SK-N-SH (cell line): ENCODE results near the gene GPC5. TPM values are rescaled to one million over a fixed set of nuclear protein-coding genes. Genes with fewer than 3 reads are reported as not detected.

Experiments used
- CTCF ChIA-PET: fragments of 300-600, 350-600 bp; formaldehyde crosslinking; extraction: SDS; loops from one replicate; lab custom pipeline; 2021; lab: Yijun Ruan, JAX
- POLR2A ChIA-PET: fragments of 350-600 bp; sonication (Branson Sonifier 250); formaldehyde crosslinking; extraction: SDS; loops from one replicate; lab custom pipeline; 2020; ENCODE audit warnings: antibody characterized with exemption, inconsistent platforms; lab: Yijun Ruan, JAX
- DNase-seq: peaks from one replicate; pipeline ENCODE4 v3.0.0; 2012
- H2AFZ ChIP-seq: fragments of 200-600 bp; sonication (generic); 2 replicates; pipeline ENCODE4 v1.8.1; 2016; ENCODE audit warnings: antibody characterized with exemption, mild to moderate bottlenecking, low read depth
- H3F3A ChIP-seq: fragments of 200-600 bp; sonication (generic); replicated peaks from 2 replicates; pipeline ENCODE3; 2016; ENCODE audit warnings: antibody characterized with exemption, mild to moderate bottlenecking; ENCODE audit not compliant: insufficient read depth
- H3K27ac ChIP-seq, 2 experiments: fragments of 200-500 bp in 1 of 2; fragments of 200-600 bp in 1 of 2; sonication (Bioruptor generic) in 1 of 2; sonication (generic), shearing (Covaris generic) in 1 of 2; 2 replicates each; pipeline versions ENCODE4 v1.5.1 to v1.6.1; 2014 to 2016; ENCODE audit warnings: low read depth in 2 of 2, inconsistent platforms in 1 of 2, low read length in 1 of 2, mild to moderate bottlenecking in 1 of 2, mixed read lengths in 1 of 2
- H3K27me3 ChIP-seq: fragments of 200-600 bp; sonication (generic), shearing (Covaris generic); 2 replicates; pipeline ENCODE4 v1.6.1; 2016; ENCODE audit warnings: mixed run types; ENCODE audit not compliant: insufficient read depth
- H3K36me3 ChIP-seq, 2 experiments: fragments of 200-500 bp in 1 of 2; fragments of 200-600 bp in 1 of 2; sonication (Bioruptor generic) in 1 of 2; sonication (generic) in 1 of 2; replicated peaks in 1 of 2; 2 replicates each; pipeline versions ENCODE3 to v1.5.1; 2014 to 2016; ENCODE audit warnings: low read length in 1 of 2, mild to moderate bottlenecking in 1 of 2; ENCODE audit not compliant: insufficient read depth in 2 of 2, control insufficient read depth in 1 of 2
- H3K4me1 ChIP-seq, 2 experiments: fragments of 200-500 bp in 1 of 2; fragments of 200-600 bp in 1 of 2; sonication (Bioruptor generic) in 1 of 2; sonication (generic), shearing (Covaris generic) in 1 of 2; 2 replicates each; pipeline versions ENCODE4 v1.5.1 to v1.6.1; 2014 to 2016; ENCODE audit warnings: low read depth in 1 of 2, low read length in 1 of 2, mixed run types in 1 of 2; ENCODE audit not compliant: insufficient read depth in 2 of 2, control insufficient read depth in 1 of 2
- H3K4me2 ChIP-seq: fragments of 200-600 bp; sonication (generic), shearing (Covaris generic); 2 replicates; pipeline ENCODE4 v1.6.1; 2017; ENCODE audit warnings: mixed run types
- H3K4me3 ChIP-seq, 2 experiments: fragments of 200-500 bp in 1 of 2; fragments of 200-600 bp in 1 of 2; sonication (Bioruptor generic) in 1 of 2; sonication (generic), shearing (Covaris generic) in 1 of 2; 2 replicates each; pipeline versions ENCODE4 v1.5.1 to v1.8.1; 2014 to 2016; ENCODE audit warnings: low read depth in 2 of 2, inconsistent platforms in 1 of 2, low read length in 1 of 2, mild to moderate bottlenecking in 1 of 2, mixed read lengths in 1 of 2, moderate library complexity in 1 of 2
- H3K79me2 ChIP-seq: fragments of 200-600 bp; sonication (generic); 2 replicates; pipeline ENCODE4 v1.8.1; 2017; ENCODE audit warnings: mild to moderate bottlenecking; ENCODE audit not compliant: insufficient read depth
- H3K9ac ChIP-seq: fragments of 200-600 bp; sonication (generic); 2 replicates; pipeline ENCODE4 v1.6.1; 2017; ENCODE audit warnings: mixed run types
- H3K9me2 ChIP-seq: fragments of 200-600 bp; sonication (generic); 2 replicates; pipeline ENCODE4 v1.6.1; 2017; ENCODE audit warnings: mixed run types
- H3K9me3 ChIP-seq: fragments of 200-600 bp; sonication (generic); 2 replicates; pipeline ENCODE4 v1.6.1; 2017; ENCODE audit warnings: mixed run types, mild to moderate bottlenecking, moderate library complexity
- H4K20me1 ChIP-seq: fragments of 200-600 bp; sonication (generic); 2 replicates; pipeline ENCODE4 v1.6.1; 2017; ENCODE audit warnings: mild to moderate bottlenecking, mixed run types; ENCODE audit not compliant: insufficient read depth
- CHD2 ChIP-seq: fragments of 150-350 bp; IDR thresholded peaks from 2 replicates; pipeline ENCODE4 v1.6.1; 2018; ENCODE audit warnings: low read length; ENCODE audit not compliant: partially characterized antibody
- EZH2phosphoT487 ChIP-seq: fragments of 200-600 bp; sonication (generic); IDR thresholded peaks from 2 replicates; pipeline ENCODE4 v1.6.1; 2017; ENCODE audit warnings: low read depth, mixed run types, mild to moderate bottlenecking, antibody characterized with exemption, moderate library complexity, borderline replicate concordance
- FOXJ3 ChIP-seq: sonication (generic); formaldehyde crosslinking; IDR thresholded peaks from 2 replicates; pipeline ENCODE4 v1.5.1; 2020; ENCODE audit warnings: mild to moderate bottlenecking, missing genetic modification reagents
- GATA2 ChIP-seq: sonication (generic); formaldehyde crosslinking; IDR thresholded peaks from 2 replicates; pipeline ENCODE4 v1.5.0; 2020; ENCODE audit warnings: mild to moderate bottlenecking, missing genetic modification reagents
- JUND ChIP-seq: IDR thresholded peaks from 2 replicates; pipeline ENCODE4 v1.4.0; 2012
- MEF2A ChIP-seq: IDR thresholded peaks from 2 replicates; pipeline ENCODE4 v1.4.0; 2012; ENCODE audit warnings: low read depth, borderline replicate concordance
- MXI1 ChIP-seq: IDR thresholded peaks from 2 replicates; pipeline ENCODE4 v1.6.1; 2012; ENCODE audit warnings: mild to moderate bottlenecking, low read depth, low read length, improper control_type of control experiment
- POLR2AphosphoS5 ChIP-seq: IDR thresholded peaks from 2 replicates; pipeline ENCODE4 v1.6.1; 2012; ENCODE audit warnings: low read depth, low read length
- RAD21 ChIP-seq: IDR thresholded peaks from 2 replicates; pipeline ENCODE4 v1.6.1; 2012; ENCODE audit warnings: mild to moderate bottlenecking, low read length
- RFX5 ChIP-seq: IDR thresholded peaks from 2 replicates; pipeline ENCODE4 v1.6.1; 2012; ENCODE audit warnings: mild to moderate bottlenecking, improper control_type of control experiment, low read length
- RXRA ChIP-seq: IDR thresholded peaks from 2 replicates; pipeline ENCODE4 v1.4.0; 2012; ENCODE audit warnings: low read depth, mild to moderate bottlenecking, borderline replicate concordance
- SMC3 ChIP-seq: IDR thresholded peaks from 2 replicates; pipeline ENCODE4 v1.6.1; 2012; ENCODE audit warnings: low read depth, low read length, improper control_type of control experiment
- TEAD4 ChIP-seq: IDR thresholded peaks from 2 replicates; pipeline ENCODE4 v1.4.0; 2012; ENCODE audit warnings: mild to moderate bottlenecking, borderline replicate concordance; ENCODE audit not compliant: insufficient read depth
- WGBS: methylation state at CpG from one replicate; pipeline ENCODE4 v1.1.6; 2017; ENCODE audit warnings: low lambda C conversion rate; 5-methylcytosine and 5-hydroxymethylcytosine counted together
- polyA plus RNA-seq, 3 experiments: library from polyadenylated mRNA; depleted of rRNA; stranded (reverse); fragments of >200 nt; gene quantifications; 2 replicates each; pipeline ENCODE4 v1.2.3, GENCODE V29; 2012
- TF ChIP-seq, protein P1 (sequence below): IDR thresholded peaks from 2 replicates; pipeline ENCODE4 v1.6.1; 2012; ENCODE audit warnings: mild to moderate bottlenecking, low read depth, low read length, moderate library complexity
- TF ChIP-seq, protein P2 (sequence below): IDR thresholded peaks from 2 replicates; pipeline ENCODE4 v1.4.0; 2012; ENCODE audit warnings: low read depth, borderline replicate concordance
- TF ChIP-seq, protein P3 (sequence below): fragments of 150-350 bp; IDR thresholded peaks from 2 replicates; pipeline ENCODE4 v1.6.1; 2017; ENCODE audit warnings: antibody characterized with exemption, low read length, low read depth, borderline replicate concordance
- TF ChIP-seq, protein P4 (sequence below): IDR thresholded peaks from 2 replicates; pipeline ENCODE4; 2012
- TF ChIP-seq, protein P5 (sequence below): IDR thresholded peaks from 2 replicates; pipeline ENCODE4 v1.4.0; 2012; ENCODE audit warnings: low read depth, borderline replicate concordance

The GPC5 gene
- polyA plus RNA-seq, 1 of the 3 experiments (the other 2 are of a cell fraction), result 0.03 TPM

DNA sequence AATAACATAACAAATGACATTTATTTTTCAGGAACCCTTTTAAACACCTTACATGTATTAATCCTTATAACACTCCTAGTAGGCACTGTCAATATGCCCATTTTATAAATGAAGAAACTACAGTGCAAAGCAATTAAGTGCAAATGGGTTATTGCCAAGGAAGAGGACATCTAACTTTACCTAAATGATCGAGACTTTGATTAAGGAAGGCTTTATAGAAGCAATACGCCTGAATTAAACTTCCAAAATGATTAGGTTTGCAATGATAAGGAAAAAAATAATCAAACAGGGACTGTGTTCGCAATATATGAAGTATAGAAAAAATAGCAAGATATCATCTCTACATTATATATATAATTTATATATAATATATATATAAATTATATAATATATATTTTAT is 1214.5 kb downstream of the GPC5 start (continued):
- TF ChIP-seq, protein P1, sequence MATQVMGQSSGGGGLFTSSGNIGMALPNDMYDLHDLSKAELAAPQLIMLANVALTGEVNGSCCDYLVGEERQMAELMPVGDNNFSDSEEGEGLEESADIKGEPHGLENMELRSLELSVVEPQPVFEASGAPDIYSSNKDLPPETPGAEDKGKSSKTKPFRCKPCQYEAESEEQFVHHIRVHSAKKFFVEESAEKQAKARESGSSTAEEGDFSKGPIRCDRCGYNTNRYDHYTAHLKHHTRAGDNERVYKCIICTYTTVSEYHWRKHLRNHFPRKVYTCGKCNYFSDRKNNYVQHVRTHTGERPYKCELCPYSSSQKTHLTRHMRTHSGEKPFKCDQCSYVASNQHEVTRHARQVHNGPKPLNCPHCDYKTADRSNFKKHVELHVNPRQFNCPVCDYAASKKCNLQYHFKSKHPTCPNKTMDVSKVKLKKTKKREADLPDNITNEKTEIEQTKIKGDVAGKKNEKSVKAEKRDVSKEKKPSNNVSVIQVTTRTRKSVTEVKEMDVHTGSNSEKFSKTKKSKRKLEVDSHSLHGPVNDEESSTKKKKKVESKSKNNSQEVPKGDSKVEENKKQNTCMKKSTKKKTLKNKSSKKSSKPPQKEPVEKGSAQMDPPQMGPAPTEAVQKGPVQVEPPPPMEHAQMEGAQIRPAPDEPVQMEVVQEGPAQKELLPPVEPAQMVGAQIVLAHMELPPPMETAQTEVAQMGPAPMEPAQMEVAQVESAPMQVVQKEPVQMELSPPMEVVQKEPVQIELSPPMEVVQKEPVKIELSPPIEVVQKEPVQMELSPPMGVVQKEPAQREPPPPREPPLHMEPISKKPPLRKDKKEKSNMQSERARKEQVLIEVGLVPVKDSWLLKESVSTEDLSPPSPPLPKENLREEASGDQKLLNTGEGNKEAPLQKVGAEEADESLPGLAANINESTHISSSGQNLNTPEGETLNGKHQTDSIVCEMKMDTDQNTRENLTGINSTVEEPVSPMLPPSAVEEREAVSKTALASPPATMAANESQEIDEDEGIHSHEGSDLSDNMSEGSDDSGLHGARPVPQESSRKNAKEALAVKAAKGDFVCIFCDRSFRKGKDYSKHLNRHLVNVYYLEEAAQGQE, result no peak
- TF ChIP-seq, protein P2, sequence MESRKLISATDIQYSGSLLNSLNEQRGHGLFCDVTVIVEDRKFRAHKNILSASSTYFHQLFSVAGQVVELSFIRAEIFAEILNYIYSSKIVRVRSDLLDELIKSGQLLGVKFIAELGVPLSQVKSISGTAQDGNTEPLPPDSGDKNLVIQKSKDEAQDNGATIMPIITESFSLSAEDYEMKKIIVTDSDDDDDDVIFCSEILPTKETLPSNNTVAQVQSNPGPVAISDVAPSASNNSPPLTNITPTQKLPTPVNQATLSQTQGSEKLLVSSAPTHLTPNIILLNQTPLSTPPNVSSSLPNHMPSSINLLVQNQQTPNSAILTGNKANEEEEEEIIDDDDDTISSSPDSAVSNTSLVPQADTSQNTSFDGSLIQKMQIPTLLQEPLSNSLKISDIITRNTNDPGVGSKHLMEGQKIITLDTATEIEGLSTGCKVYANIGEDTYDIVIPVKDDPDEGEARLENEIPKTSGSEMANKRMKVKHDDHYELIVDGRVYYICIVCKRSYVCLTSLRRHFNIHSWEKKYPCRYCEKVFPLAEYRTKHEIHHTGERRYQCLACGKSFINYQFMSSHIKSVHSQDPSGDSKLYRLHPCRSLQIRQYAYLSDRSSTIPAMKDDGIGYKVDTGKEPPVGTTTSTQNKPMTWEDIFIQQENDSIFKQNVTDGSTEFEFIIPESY, result no peak
- no peak for TF ChIP-seq EZH2phosphoT487
- no peak for TF ChIP-seq JUND
- no peak for TF ChIP-seq RXRA
- TF ChIP-seq MEF2A, result no peak
- TF ChIP-seq, all 33 proteins: peak for 0

DNA sequence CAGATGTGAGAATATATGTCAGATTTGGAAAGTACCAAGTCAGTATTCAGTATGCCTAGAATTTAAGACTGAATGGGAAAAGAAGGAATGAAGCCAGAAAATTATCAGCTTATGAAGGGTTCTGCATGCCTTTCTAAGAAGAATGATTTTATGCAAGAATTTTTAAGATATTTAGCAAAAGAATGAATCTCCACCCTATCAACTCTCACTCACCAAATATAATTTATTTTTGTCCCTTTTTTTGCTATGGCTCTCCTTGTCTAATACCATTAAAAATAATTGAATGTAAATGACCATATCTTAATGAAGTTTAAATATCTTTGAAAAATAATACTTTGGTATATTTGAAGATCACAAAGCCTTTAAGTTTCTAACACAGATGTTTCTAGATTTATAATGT is 1215.5 kb downstream of the GPC5 start:
- no peak overlapping the region for H3K4me3 ChIP-seq
- no peak overlapping the region for H3K27ac ChIP-seq
- POLR2A ChIA-PET, result no interaction called here
- no peak for TF ChIP-seq RAD21
- TF ChIP-seq RFX5, result no peak
- no peak for TF ChIP-seq GATA2
- no peak for TF ChIP-seq JUND
- TF ChIP-seq, all 33 proteins: peak for 0
- Histone ChIP-seq H3K79me2 (no peaks in the 10 kb centered on the region), H3K9ac (no peak overlapping the region), H3K9me2 (no peaks in the 10 kb centered on the region), H3K9me3 (no peaks in the 10 kb centered on the region), H3F3A (no peaks in the 10 kb centered on the region), H3K4me2 (no peak overlapping the region), H4K20me1 (no peaks in the 10 kb centered on the region), H3K27me3 (no peaks in the 10 kb centered on the region), H2AFZ (no peak overlapping the region), H3K4me1 (no peaks in the 10 kb centered on the region), H3K36me3 (no peaks in the 10 kb centered on the region)
- CTCF ChIA-PET, result no interaction called here
- DNase-seq, result no peak

DNA sequence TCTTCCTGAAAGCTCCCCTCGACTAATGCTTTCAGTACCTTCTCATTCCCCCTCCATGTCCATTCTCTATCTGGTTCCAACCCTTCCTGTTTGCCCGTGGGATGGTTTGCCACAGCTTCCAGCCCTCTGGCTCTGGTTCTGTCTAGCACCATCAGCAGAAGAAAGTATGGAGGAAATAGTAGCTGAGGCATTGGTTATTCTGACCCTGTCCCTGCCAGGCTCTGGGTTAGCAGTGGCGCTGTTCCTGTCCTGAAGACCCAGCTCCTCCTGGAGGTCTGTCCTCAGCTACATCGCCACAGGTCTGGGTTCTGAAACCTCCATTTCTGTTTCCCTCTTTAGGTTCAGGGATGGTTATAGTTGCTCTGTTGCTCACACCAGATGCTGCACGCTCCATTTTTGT is 1223.6 kb downstream of the GPC5 start:
- Histone ChIP-seq H3K36me3 (no peaks in the 10 kb centered on the region), H3K4me1 (no peaks in the 10 kb centered on the region), H3K9ac (no peak overlapping the region), H3K79me2 (no peaks in the 10 kb centered on the region), H3K9me2 (no peaks in the 10 kb centered on the region), H4K20me1 (no peaks in the 10 kb centered on the region), H3F3A (no peaks in the 10 kb centered on the region), H2AFZ (no peak overlapping the region), H3K4me2 (no peak overlapping the region), H3K27ac (no peak overlapping the region), H3K27me3 (no peaks in the 10 kb centered on the region), H3K9me3 (no peaks in the 10 kb centered on the region), H3K4me3 (no peak overlapping the region)
- ChIA-PET POLR2A (no interaction called here), CTCF (interaction anchor here (1.1 kb wide), 1 partner anchor 691 kb away, joined by 3 read pairs; no protein-coding TSS in a partner anchor)
- TF ChIP-seq, protein P3, sequence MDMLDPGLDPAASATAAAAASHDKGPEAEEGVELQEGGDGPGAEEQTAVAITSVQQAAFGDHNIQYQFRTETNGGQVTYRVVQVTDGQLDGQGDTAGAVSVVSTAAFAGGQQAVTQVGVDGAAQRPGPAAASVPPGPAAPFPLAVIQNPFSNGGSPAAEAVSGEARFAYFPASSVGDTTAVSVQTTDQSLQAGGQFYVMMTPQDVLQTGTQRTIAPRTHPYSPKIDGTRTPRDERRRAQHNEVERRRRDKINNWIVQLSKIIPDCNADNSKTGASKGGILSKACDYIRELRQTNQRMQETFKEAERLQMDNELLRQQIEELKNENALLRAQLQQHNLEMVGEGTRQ, result no peak
- TF ChIP-seq EZH2phosphoT487 (no peak), TEAD4 (no peak), MXI1 (no peak), RAD21 (no peak), SMC3 (no peak), FOXJ3 (CRISPR knock-in tag) (no peak), POLR2AphosphoS5 (no peak), CHD2 (no peak)
- TF ChIP-seq, protein P4, sequence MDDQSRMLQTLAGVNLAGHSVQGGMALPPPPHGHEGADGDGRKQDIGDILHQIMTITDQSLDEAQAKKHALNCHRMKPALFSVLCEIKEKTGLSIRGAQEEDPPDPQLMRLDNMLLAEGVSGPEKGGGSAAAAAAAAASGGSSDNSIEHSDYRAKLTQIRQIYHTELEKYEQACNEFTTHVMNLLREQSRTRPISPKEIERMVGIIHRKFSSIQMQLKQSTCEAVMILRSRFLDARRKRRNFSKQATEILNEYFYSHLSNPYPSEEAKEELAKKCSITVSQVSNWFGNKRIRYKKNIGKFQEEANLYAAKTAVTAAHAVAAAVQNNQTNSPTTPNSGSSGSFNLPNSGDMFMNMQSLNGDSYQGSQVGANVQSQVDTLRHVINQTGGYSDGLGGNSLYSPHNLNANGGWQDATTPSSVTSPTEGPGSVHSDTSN, result no peak
- TF ChIP-seq, protein P5, sequence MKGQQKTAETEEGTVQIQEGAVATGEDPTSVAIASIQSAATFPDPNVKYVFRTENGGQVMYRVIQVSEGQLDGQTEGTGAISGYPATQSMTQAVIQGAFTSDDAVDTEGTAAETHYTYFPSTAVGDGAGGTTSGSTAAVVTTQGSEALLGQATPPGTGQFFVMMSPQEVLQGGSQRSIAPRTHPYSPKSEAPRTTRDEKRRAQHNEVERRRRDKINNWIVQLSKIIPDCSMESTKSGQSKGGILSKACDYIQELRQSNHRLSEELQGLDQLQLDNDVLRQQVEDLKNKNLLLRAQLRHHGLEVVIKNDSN, result no peak
- WGBS, result 51% methylated on average over 5 of the region's 5 CpGs
- DNase-seq, result no peak
